Measurements from ENCODE around the gene LRRFIP1.

Gene LRRFIP1

DNA sequence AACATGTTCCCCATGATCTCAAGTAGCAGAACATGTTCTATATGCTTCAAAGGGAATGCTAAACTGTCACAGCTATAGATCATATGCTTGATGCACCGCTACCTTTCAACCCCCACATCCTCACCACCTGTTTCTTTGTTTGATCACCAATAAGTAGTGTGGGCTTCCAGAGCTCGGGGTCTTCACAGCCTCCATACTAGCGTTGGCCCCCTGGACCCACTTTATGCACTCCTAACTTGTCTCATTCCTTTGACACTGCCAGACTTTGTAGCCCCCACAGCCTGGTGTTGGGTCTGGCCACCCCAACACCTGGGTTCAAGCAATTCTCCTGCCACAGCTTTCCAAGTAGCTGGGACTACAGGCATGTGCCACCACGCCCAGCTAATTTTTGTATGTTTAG lies 159.5 kb downstream of the LRRFIP1 start:
- DNase-seq (ENCODE audit: low spot score), result no peak
- TF ChIP-seq, protein P1, sequence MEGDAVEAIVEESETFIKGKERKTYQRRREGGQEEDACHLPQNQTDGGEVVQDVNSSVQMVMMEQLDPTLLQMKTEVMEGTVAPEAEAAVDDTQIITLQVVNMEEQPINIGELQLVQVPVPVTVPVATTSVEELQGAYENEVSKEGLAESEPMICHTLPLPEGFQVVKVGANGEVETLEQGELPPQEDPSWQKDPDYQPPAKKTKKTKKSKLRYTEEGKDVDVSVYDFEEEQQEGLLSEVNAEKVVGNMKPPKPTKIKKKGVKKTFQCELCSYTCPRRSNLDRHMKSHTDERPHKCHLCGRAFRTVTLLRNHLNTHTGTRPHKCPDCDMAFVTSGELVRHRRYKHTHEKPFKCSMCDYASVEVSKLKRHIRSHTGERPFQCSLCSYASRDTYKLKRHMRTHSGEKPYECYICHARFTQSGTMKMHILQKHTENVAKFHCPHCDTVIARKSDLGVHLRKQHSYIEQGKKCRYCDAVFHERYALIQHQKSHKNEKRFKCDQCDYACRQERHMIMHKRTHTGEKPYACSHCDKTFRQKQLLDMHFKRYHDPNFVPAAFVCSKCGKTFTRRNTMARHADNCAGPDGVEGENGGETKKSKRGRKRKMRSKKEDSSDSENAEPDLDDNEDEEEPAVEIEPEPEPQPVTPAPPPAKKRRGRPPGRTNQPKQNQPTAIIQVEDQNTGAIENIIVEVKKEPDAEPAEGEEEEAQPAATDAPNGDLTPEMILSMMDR (IDR thresholded peaks at IDR 0.05; ENCODE audit: borderline replicate concordance, control extremely low read depth, extremely low read depth, insufficient read depth, missing control alignments), result no peak
- in situ Hi-C loops (cut with MboI; ENCODE audit: low sequenced_read_pairs, unreplicated experiment), result no loop called here

DNA sequence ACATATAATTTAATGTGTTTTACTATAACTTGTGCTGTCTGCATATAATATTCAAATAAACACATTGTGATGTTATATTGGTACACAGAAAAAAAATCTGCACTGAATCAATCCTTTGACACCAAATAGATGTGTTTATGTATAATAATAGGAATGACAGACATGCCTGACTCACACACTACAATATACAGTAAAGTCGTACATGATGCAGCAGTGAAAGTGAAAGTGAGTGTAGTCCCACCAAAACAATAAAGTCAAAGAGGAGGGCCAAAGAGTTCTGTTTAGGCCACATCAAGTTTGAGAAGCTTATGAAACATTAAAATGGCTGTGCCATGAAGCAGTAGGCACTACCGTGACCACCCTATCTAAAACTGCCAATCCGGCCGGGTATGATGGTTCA lies 163.0 kb downstream of the LRRFIP1 start:
- TF ChIP-seq, protein P1 (IDR thresholded peaks at IDR 0.05; ENCODE audit: borderline replicate concordance, control extremely low read depth, extremely low read depth, insufficient read depth, missing control alignments), result no peak
- in situ Hi-C loops (cut with MboI; ENCODE audit: low sequenced_read_pairs, unreplicated experiment), result no loop called here
- DNase-seq (ENCODE audit: low spot score), result no peak

DNA sequence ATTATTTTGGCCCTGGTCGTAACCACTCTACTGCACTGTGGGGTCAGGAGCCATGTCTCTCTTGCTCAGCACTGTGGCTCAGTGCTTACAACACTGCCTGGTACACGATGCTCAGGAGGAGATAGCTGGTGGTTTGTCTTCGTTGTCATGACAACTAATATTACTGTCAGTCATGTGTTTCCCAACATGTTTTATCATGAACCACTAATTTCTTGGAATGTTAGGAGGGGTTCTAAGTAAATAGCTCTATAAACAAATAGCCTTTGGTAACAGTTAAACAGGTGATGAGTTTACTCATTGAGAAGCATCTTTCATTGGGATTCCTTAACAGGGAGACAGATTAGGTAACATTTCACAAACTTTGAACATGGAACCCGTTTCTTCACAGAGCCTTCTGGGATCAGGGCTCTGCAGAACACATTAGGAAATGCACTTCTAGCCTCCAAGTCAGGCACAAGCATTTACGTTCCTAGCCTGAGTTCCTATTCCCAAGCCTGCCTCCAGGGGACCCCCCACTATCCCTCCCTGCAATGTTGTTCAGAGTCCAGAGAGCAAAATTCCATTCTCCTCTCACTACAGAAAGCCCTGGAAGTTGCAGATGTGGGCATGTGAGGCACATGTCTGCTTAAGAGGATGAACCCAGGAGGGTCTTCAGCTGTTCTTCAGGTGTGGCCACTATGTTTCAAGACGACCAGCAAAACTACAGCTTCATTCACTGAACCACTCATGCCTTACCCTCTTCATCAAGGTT lies 164.8 kb downstream of the LRRFIP1 start:
- no peak for DNase-seq (ENCODE audit: low spot score)
- TF ChIP-seq, protein P1 (IDR thresholded peaks at IDR 0.05; ENCODE audit: borderline replicate concordance, control extremely low read depth, extremely low read depth, insufficient read depth, missing control alignments), result no peak
- in situ Hi-C loops (cut with MboI; ENCODE audit: low sequenced_read_pairs, unreplicated experiment), result no loop called here

DNA sequence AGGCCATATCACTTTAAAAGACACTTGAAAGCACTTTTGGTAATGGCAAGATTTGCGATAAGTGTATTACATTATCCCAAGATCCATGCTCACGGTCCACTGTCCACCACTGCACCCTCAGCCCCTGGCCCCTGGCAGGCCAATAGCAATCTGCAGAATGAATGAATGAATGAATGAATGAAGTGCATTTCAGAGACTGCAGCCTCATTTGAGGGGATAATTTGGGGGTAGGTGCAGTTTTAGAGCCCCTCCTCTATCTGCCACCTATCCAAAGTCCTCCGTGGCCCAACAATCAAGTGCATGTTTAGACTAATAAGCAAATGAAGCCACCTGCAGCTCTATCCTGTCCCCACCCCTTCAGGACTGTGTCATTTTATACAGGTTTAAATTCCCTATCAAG lies 169.9 kb downstream of the LRRFIP1 start:
- in situ Hi-C loops (cut with MboI; ENCODE audit: low sequenced_read_pairs, unreplicated experiment), result no loop called here
- DNase-seq (ENCODE audit: low spot score), result no peak
- TF ChIP-seq, protein P1 (IDR thresholded peaks at IDR 0.05; ENCODE audit: borderline replicate concordance, control extremely low read depth, extremely low read depth, insufficient read depth, missing control alignments), result no peak

DNA sequence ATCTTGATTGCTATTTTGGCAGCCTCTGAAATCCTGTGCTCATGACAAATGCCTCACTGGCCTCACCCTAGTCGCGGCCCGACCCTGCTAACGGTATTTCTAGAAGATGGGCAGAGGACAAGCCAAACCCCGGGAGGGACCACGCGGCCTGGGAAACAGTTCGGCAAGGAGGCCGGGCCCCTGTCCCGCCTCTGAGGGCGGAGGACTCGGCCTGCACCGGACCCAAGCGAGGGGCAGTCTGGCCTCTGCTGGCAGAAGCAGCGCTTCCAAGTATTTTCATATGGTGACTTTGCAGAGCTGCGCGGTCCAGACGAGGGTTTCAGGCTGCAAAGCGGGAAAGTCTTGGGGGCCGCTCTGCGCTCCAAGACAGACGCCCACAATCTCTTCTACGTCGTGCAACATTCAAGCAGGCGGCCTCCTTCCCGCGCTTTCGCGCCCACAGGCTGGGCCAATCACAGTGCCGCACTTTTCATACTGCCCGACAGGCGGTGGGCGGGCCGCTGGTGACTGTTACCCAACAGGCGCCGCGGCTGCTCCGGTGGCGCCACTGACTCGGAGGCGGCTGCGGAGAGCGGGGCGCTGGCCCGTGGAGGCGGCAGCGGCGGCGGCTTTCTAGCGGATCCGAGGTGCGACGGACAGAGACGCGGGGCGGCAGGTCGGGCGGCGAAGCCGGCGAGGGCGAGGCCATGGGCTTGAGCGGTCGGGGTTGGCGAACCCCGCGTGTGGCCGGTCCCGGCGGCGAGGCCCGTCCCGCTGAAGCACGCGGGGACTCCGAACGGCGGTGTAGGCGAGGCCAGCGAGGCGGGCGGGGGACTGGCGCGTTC lies 171.1 kb downstream of the LRRFIP1 start, which contains the start of gene RBM44:
TSS of gene RBM44 (plus strand) at position 544 of the 824 bp plus-strand sequence. CDS start 14,831 bp downstream, outside the sequence.
- in situ Hi-C loops (cut with MboI; ENCODE audit: low sequenced_read_pairs, unreplicated experiment), result no loop called here
- TF ChIP-seq, protein P1 (IDR thresholded peaks at IDR 0.05; ENCODE audit: borderline replicate concordance, control extremely low read depth, extremely low read depth, insufficient read depth, missing control alignments), result no peak
- peak; percentile 6 for DNase-seq (ENCODE audit: low spot score)

DNA sequence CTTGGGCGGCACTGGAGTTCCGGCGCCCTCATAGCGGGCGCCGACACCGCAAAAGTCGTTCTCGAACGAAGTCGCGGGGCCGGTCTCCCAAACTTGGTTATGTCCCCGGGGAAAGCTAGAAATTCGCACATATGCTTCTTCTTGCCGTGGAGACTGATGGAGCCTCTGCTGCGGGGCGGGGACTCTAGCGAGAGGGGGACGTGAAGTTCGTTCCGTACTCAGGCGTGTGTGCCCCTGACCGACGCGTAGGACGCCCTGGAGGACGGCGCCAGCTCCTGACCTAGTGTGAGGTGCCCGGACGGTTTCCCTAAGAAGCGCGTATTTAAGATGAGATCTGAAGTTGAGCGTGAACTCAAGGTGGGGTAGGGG lies 171.7 kb downstream of the LRRFIP1 start:
- TF ChIP-seq, protein P1 (IDR thresholded peaks at IDR 0.05; ENCODE audit: borderline replicate concordance, control extremely low read depth, extremely low read depth, insufficient read depth, missing control alignments), result no peak
- in situ Hi-C loops (cut with MboI; ENCODE audit: low sequenced_read_pairs, unreplicated experiment), result no loop called here
- DNase-seq (ENCODE audit: low spot score), result no peak
